ENCODE results near the gene ABRACL.

ABRACL gene

GRCh38 chr6:138997136-138997535 is 31.4 kb upstream of the ABRACL start:
- Histone ChIP-seq H3K79me2 (ENCODE audit: low read length) (no peaks in the 10 kb centered on the region), H3K4me2 (ENCODE audit: low read length) (no peak overlapping the region), H3K27ac (ENCODE audit: low read length) (no peak overlapping the region), H3K9ac (ENCODE audit: low read length) (no peak overlapping the region), H4K20me1 (ENCODE audit: insufficient read depth, low read length) (no peaks in the 10 kb centered on the region), H3K4me1 (ENCODE audit: low read length) (no peaks in the 10 kb centered on the region), H3K9me3 (ENCODE audit: insufficient read depth, low read length) (no peaks in the 10 kb centered on the region), H3K36me3 (replicated peaks; ENCODE audit: low read depth, low read length) (no peaks in the 10 kb centered on the region), H2AFZ (ENCODE audit: low read depth, low read length) (no peak overlapping the region), H3K27me3 (ENCODE audit: low read depth, low read length) (no peaks in the 10 kb centered on the region), H3K4me3 (ENCODE audit: low read length) (no peak overlapping the region)
- TF ChIP-seq EZH2phosphoT487 (IDR thresholded peaks at IDR 0.05; ENCODE audit: low read depth) (no peak), CTCF (IDR thresholded peaks at IDR 0.05; ENCODE audit: low read depth, low read length) (no peak)

GRCh38 chr6:138999949-139000725 is 28.4 kb upstream of the ABRACL start:
- no peak overlapping the region for H2AFZ ChIP-seq (ENCODE audit: low read depth, low read length)
- TF ChIP-seq CTCF (IDR thresholded peaks at IDR 0.05; ENCODE audit: low read depth, low read length) (no peak), EZH2phosphoT487 (IDR thresholded peaks at IDR 0.05; ENCODE audit: low read depth) (no peak)
- no peaks in the 10 kb centered on the region for H3K79me2 ChIP-seq (ENCODE audit: low read length)
- H3K36me3 ChIP-seq (replicated peaks; ENCODE audit: low read depth, low read length): no peaks in the 10 kb centered on the region
- peaks cover 6% of the 10 kb centered on the region; the same call in 1 of the 2 replicates for H3K4me1 ChIP-seq (ENCODE audit: low read length)
- H3K27ac ChIP-seq (ENCODE audit: low read length): no peak overlapping the region
- H3K9me3 ChIP-seq (ENCODE audit: insufficient read depth, low read length): no peaks in the 10 kb centered on the region
- H4K20me1 ChIP-seq (ENCODE audit: insufficient read depth, low read length): no peaks in the 10 kb centered on the region
- no peak overlapping the region for H3K4me3 ChIP-seq (ENCODE audit: low read length)
- H3K4me2 ChIP-seq (ENCODE audit: low read length): no peak overlapping the region
- H3K9ac ChIP-seq (ENCODE audit: low read length): no peak overlapping the region
- H3K27me3 ChIP-seq (ENCODE audit: low read depth, low read length): no peaks in the 10 kb centered on the region

GRCh38 chr6:139003751-139004150 is 24.8 kb upstream of the ABRACL start:
- TF ChIP-seq EZH2phosphoT487 (IDR thresholded peaks at IDR 0.05; ENCODE audit: low read depth) (no peak), CTCF (IDR thresholded peaks at IDR 0.05; ENCODE audit: low read depth, low read length) (no peak)
- Histone ChIP-seq H3K9ac (ENCODE audit: low read length) (no peak overlapping the region), H3K27ac (ENCODE audit: low read length) (no peak overlapping the region), H3K9me3 (ENCODE audit: insufficient read depth, low read length) (no peaks in the 10 kb centered on the region), H3K36me3 (replicated peaks; ENCODE audit: low read depth, low read length) (no peaks in the 10 kb centered on the region), H3K4me3 (ENCODE audit: low read length) (no peak overlapping the region), H3K4me2 (ENCODE audit: low read length) (no peak overlapping the region), H4K20me1 (ENCODE audit: insufficient read depth, low read length) (no peaks in the 10 kb centered on the region), H2AFZ (ENCODE audit: low read depth, low read length) (no peak overlapping the region), H3K79me2 (ENCODE audit: low read length) (no peaks in the 10 kb centered on the region), H3K27me3 (ENCODE audit: low read depth, low read length) (no peaks in the 10 kb centered on the region), H3K4me1 (ENCODE audit: low read length) (peaks cover 6% of the 10 kb centered on the region; the same call in 1 of the 2 replicates)

GRCh38 chr6:139006477-139006876 is 22.1 kb upstream of the ABRACL start:
- no peak overlapping the region for H3K9ac ChIP-seq (ENCODE audit: low read length)
- H3K4me1 ChIP-seq (ENCODE audit: low read length): peaks cover 6% of the 10 kb centered on the region; the same call in 1 of the 2 replicates
- TF ChIP-seq CTCF (IDR thresholded peaks at IDR 0.05; ENCODE audit: low read depth, low read length) (no peak), EZH2phosphoT487 (IDR thresholded peaks at IDR 0.05; ENCODE audit: low read depth) (no peak)
- H3K4me3 ChIP-seq (ENCODE audit: low read length): no peak overlapping the region
- no peaks in the 10 kb centered on the region for H3K79me2 ChIP-seq (ENCODE audit: low read length)
- no peaks in the 10 kb centered on the region for H4K20me1 ChIP-seq (ENCODE audit: insufficient read depth, low read length)
- no peak overlapping the region for H3K4me2 ChIP-seq (ENCODE audit: low read length)
- H3K27me3 ChIP-seq (ENCODE audit: low read depth, low read length): no peaks in the 10 kb centered on the region
- H3K36me3 ChIP-seq (replicated peaks; ENCODE audit: low read depth, low read length): no peaks in the 10 kb centered on the region
- H3K9me3 ChIP-seq (ENCODE audit: insufficient read depth, low read length): no peaks in the 10 kb centered on the region
- no peak overlapping the region for H3K27ac ChIP-seq (ENCODE audit: low read length)
- H2AFZ ChIP-seq (ENCODE audit: low read depth, low read length): no peak overlapping the region
